HG03095 (cell line): Measurements from ENCODE around the gene FYN.

Experiments used
- ATAC-seq: cut with Tn5 transposase; IDR thresholded peaks from one replicate; pipeline ENCODE4 v1.9.1; 2021; ENCODE audit warnings: moderate library complexity; ENCODE audit not compliant: unreplicated experiment

FYN gene

DNA sequence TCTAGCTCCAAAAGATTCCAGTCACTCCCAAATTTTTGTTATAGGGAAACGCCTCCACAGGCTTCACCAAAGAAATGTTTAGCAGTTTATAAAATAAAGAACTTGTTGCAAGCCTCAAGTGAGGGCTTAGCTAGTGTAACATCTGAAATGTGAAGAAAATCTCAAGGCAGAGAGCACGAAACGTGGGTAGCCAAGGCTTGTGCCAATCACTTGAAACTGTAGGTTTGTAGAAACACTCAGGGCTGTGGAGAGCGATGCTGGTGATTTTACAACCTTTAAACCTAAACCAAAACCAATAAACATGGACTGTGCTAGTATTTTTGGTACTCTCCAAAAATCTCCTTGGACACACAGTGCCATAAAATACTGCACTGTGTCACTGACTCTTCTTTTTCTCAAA lies 159.4 kb downstream of the FYN start:
- no peak for ATAC-seq

DNA sequence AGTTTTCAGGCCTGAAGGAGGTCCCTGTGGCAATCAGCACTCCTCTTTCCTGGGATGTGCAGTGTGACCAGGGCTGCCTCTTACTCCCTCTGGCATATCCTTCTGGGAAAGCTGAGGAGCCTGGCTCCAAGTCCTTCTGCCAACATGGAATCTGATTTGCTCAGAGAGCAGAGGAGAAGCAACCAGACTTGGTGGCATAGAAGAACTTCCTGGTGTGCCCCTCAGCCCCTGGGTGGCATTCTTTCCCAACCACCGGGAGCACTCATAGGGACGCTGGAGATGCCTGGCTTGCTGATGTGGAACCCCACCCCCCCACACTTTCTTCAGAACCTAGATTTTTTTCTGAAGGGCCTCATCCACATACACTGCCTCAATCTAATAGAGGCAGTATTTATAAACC lies 160.0 kb downstream of the FYN start:
- ATAC-seq: no peak

DNA sequence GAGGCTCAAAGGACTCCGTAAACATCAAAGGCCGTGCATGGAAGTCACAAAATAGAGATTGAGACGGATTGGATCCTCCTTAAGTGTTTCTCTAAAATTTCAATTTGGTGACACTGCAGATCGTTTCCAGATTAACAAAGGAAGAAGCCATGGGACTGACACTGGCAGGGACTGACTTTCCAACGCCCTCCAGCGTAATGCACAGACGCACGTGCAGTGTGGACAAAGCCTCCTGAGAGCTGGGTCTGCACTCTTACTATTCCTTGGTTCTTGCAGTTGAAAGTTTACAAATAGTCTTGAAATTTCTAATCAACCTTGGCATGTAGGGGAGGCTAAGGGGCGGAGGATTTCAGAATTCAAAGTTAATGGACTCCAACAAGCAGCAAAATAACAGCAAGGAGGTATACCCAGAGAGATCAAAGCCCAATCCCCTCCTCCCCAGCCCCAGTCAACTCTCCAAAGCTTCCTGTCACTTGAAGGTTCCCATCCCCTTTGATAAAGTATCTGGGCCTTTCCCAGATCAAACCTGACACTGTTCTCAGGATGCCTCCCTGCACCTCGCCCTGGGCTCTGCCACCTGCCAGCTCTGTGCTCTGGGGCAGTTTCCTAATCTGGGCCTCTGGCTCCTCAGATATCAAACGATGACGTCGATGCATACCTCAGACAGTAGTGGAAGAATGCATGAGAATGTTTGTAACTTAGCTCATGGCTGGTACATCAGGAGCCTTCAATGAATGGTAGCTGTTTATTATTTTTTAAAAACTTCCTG lies 161.1 kb downstream of the FYN start:
- ATAC-seq: no peak

DNA sequence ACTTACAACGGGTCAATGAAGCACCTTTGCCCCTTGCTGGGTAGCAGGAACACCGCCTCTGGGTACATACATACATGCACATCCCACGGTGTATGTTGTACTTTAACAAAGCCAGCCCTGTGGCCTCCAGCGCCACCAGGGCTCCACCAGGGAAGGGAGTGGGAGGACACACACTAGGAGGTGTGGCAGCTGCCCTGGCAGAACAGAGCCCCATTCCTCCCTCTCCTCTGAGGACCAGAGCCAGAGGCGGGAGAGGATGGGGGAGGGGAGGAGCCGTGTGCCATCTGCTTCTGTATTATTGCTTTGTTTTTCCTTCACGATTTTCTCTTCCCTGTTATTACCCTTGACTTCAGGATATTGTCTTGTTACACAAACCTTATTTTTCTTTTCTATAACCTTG lies 161.8 kb downstream of the FYN start:
- no peak for ATAC-seq

- no peak for ATAC-seq
Observed at GRCh38 chr6:111710911-111711310, 162.3 kb downstream of the FYN start.

- ATAC-seq: no peak
Observed at GRCh38 chr6:111710439-111710838, 162.8 kb downstream of the FYN start.

GRCh38 chr6:111709615-111710398 lies 163.4 kb downstream of the FYN start:
- peak; percentile 91 for ATAC-seq

- ATAC-seq: no peak
Observed at GRCh38 chr6:111709201-111709600, 164.1 kb downstream of the FYN start.

- ATAC-seq: no peak
Observed at GRCh38 chr6:111707773-111708172, 165.5 kb downstream of the FYN start.

DNA sequence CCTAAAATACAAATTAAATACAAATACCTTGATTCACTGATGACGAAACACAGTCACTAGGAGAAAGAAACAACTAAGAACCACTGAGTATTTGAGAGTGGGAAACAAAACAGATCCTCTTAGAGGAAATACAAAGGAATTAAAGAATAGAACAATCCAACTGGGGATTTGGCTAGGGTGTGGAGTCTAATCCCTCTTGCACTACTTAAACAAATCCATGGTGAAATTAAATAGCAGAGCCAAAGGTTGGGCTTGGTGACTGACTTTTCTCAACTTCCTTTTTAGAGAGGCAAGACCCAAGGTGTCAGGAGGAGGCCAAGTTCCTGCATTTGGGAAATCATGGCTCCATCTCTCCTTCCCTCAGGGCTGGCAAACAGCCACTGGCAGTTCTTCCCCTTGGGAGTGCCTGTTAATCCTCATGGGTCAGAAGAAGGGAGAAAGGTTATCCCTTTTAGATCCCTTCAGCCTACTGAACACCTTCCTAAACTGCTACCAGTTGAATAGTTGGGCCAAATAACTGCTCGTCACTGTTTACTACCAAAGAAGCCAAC lies 166.3 kb downstream of the FYN start:
- no peak for ATAC-seq

- ATAC-seq: no peak
Observed at GRCh38 chr6:111703723-111704122, 169.5 kb downstream of the FYN start.

GRCh38 chr6:111702268-111702667 lies 171.0 kb downstream of the FYN start:
- ATAC-seq: no peak

DNA sequence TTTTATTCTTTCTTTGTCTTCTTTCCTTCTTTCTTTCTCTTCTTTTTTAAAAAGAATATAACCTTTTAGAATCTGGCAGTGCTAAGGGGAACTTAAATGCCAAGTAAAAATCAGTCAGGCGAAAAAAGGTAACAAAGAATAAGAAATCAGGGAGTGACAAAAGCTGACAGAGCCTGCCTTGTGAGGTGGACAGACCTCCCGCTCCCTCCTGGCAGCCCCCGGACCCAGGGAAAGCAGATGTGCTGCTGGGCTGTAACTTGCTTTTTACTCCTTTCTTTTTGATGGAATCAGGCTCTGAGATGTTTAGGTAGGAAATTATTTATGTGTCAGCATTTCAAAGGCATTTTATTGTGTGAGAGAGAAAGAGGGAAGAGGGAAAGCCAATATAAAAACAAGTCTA lies 172.1 kb downstream of the FYN start:
- ATAC-seq: no peak

- no peak for ATAC-seq
Observed at GRCh38 chr6:111700135-111700690, 173.0 kb downstream of the FYN start.

- no peak for ATAC-seq
Observed at GRCh38 chr6:111699123-111699522, 174.1 kb downstream of the FYN start.

- ATAC-seq: no peak
Observed at GRCh38 chr6:111696814-111697213, 176.4 kb downstream of the FYN start.

- no peak for ATAC-seq
Observed at GRCh38 chr6:111692327-111693164, 180.7 kb downstream of the FYN start.

GRCh38 chr6:111691345-111692225 lies 181.7 kb downstream of the FYN start:
- ATAC-seq: no peak

DNA sequence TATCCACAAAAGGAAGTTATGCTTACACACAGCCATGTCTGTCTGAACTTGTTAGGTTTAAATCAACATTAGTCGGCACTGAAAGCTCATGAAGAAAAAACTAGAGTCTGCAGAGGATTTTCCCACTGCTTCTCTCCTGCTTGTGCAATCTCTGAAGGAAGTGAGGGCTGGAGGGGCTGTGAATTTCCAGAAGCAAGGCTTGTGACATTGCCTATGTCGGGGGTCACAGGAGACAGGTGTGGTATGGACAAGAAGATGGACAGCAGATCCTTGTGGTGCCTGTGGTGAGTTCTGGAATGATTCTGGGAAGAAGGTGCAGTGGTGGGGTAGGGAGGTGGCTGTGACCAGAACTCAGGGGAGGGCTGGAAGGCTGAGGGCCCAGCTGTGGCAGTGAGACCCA lies 183.3 kb downstream of the FYN start:
- ATAC-seq: no peak

DNA sequence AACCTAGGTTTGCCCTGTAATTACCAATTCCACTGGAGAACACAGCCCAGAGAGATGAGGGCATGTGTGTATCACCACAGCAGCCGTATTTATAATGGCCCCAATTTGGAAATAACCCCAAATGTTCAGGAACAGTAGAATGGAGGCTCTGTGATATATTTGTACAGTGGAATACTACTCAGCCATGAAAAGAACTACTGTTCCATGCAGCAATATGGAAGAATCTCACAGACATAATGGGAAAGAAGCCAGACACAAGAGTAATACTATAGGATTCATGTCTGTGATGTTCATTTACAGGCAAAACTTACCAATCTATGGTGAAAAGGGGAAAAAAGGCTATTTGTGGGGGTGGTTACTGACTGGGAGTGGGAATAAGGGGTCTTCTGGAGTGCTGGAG lies 183.8 kb downstream of the FYN start:
- no peak for ATAC-seq
